Kidney (tissue), 14 donors: Measurements from ENCODE around the gene TMOD4. TPM values are rescaled to one million over a fixed set of nuclear protein-coding genes. Genes with fewer than 3 reads are reported as not detected.

Source experiments
- DNase-seq, 5 donors: peaks; one replicate each; pipeline ENCODE4 v3.0.0-alpha.2; 2013 to 2020
- FAIRE-seq: peaks from 2 replicates; lab custom pipeline; 2012; peaks lifted over from hg19 to GRCh38; lab: Jason Lieb, UNC
- H3K27ac ChIP-seq, 2 donors: one replicate each; pipeline ENCODE4 v1.7.0; 2013; ENCODE audit warnings: low read depth in 2 of 2, low read length in 2 of 2, inconsistent platforms in 1 of 2
- H3K27me3 ChIP-seq: one replicate; pipeline ENCODE4 v1.7.1; 2013; ENCODE audit warnings: low read length, inconsistent platforms; ENCODE audit not compliant: control insufficient read depth, insufficient read depth
- H3K36me3 ChIP-seq, 3 donors: one replicate each; pipeline versions ENCODE4 v1.7.0 to v1.7.1; 2013; ENCODE audit warnings: low read length in 3 of 3, control low read depth in 1 of 3, inconsistent platforms in 1 of 3; ENCODE audit not compliant: insufficient read depth in 3 of 3, control insufficient read depth in 2 of 3
- H3K4me1 ChIP-seq, 3 donors: one replicate each; pipeline versions ENCODE4 v1.7.0 to v1.7.1; 2013; ENCODE audit warnings: low read length in 3 of 3, inconsistent platforms in 1 of 3, low read depth in 1 of 3; ENCODE audit not compliant: control insufficient read depth in 2 of 3, insufficient read depth in 2 of 3
- H3K4me3 ChIP-seq, 3 donors: one replicate each; pipeline versions ENCODE4 v1.7.0 to v1.8.1; 2013; ENCODE audit warnings: low read length in 3 of 3, control low read depth in 1 of 3, inconsistent platforms in 1 of 3
- H3K9ac ChIP-seq, 3 donors: one replicate each; pipeline versions ENCODE4 v1.7.0 to v1.7.1; 2013; ENCODE audit warnings: low read length in 3 of 3, control low read depth in 1 of 3, inconsistent platforms in 1 of 3
- H3K9me3 ChIP-seq, 3 donors: one replicate each; pipeline versions ENCODE4 v1.7.0 to v1.7.1; 2013; ENCODE audit warnings: low read length in 3 of 3, control low read depth in 1 of 3, inconsistent platforms in 1 of 3; ENCODE audit not compliant: control insufficient read depth in 2 of 3, insufficient read depth in 1 of 3
- intact Hi-C: fragments of 100-400 bp; cut with DNase I; formaldehyde crosslinking; loops from one replicate; pipeline ENCODE4 v1.11.1; 2022
- polyA plus RNA-seq: library from polyadenylated mRNA; stranded (reverse); fragments of 350-450 nt; fragmentation: Illumina TruSeq; extraction: RNeasy Lipid Tissue Mini Kit (QIAGEN cat#74804); gene quantifications from one replicate; pipeline ENCODE4 v1.2.3, GENCODE V29; 2014; ENCODE audit warnings: low read depth, low replicate concordance; ENCODE audit not compliant: insufficient read depth
- total RNA-seq: library from RNA; stranded (reverse); fragmentation: NEBNext Ultra II Directional; extraction: Animal tissue kit (Norgen Biotek cat#: 25700); gene quantifications from one replicate; pipeline ENCODE4 v1.2.1, GENCODE V29; 2021
- TF ChIP-seq, protein P1 (sequence below): IDR thresholded peaks from 3 replicates; pipeline ENCODE4 v1.5.1; 2012; ENCODE audit warnings: mild to moderate bottlenecking, moderate library complexity, borderline replicate concordance; ENCODE audit not compliant: insufficient read depth; ENCODE audit errors: extremely low read depth
- donor health status: control.
- donor health status: control.
- donor health status: control.
- donor health status: control.
- donor health status: control.
- donor health status: DM: yes; HTN: yes; CAD: no.
- donor health status: Normal renal cell carcinoma (clear cell type).

The TMOD4 gene
- total and polyA plus RNA-seq, 2 donors from 2014 or later, result 0.65 to 0.66 TPM

DNA sequence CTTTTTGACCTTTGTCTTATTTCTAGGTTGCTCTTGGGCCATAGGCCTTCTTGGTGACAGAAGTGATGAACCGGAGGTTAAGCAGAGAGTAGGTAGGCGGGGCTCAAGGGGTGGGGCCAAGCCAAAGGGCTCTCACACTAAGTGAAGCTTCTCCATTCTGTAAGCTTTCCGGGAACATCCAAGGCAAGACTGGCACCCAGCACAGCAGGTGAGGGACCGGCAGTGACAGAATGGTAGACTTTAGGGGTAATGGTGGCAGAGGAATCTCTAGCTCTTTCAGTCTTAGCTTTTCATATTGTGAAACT is 19.3 kb downstream of the TMOD4 start, which contains the start of gene TNFAIP8L2:
Gene TNFAIP8L2 (plus strand): TSS at position 135 of the 305 bp plus-strand sequence. CDS start 2,049 bp downstream, outside the sequence.
- FAIRE-seq (no peak), DNase-seq (peak in 1 of 5 donors; percentile 77)
- Histone ChIP-seq H3K27me3 (no peaks in the 10 kb centered on the region), H3K9me3 (no peaks in the 10 kb centered on the region), H3K4me1 (no peaks in the 10 kb centered on the region), H3K36me3 (peaks cover 3 to 26% (median 18%) of the 10 kb centered on the region in 3 donors), H3K4me3 (peak within 1 kb of the TSS in 1 of 3 donors; percentile 47), H3K27ac (peak within 1 kb of the TSS in 1 of 2 donors; percentile 47), H3K9ac (peak within 1 kb of the TSS in 1 of 3 donors; percentile 34)
- intact Hi-C loops, result loop anchor here (10.0 kb wide), 1 partner anchor 52 kb away; no protein-coding TSS in a partner anchor
- TF ChIP-seq, protein P1, sequence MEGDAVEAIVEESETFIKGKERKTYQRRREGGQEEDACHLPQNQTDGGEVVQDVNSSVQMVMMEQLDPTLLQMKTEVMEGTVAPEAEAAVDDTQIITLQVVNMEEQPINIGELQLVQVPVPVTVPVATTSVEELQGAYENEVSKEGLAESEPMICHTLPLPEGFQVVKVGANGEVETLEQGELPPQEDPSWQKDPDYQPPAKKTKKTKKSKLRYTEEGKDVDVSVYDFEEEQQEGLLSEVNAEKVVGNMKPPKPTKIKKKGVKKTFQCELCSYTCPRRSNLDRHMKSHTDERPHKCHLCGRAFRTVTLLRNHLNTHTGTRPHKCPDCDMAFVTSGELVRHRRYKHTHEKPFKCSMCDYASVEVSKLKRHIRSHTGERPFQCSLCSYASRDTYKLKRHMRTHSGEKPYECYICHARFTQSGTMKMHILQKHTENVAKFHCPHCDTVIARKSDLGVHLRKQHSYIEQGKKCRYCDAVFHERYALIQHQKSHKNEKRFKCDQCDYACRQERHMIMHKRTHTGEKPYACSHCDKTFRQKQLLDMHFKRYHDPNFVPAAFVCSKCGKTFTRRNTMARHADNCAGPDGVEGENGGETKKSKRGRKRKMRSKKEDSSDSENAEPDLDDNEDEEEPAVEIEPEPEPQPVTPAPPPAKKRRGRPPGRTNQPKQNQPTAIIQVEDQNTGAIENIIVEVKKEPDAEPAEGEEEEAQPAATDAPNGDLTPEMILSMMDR, result no peak

DNA sequence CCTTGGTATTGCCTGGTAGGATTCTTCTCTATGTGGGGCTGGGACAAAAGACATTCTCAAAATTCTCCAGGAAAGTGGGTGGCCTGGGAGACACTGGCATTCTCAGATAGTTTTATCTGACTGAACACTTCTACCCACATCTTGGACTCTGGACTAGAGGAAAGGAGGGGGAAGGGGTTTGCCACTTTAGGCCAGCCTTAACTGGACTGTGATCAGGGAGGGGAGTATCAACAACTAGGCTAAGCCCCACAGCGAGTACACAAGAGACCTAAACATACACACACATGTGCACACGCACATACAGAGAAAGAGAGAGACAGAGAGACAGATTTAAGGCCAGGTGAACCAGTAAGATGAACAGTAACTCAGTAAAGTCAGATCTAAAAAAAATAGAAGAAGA is 28.1 kb downstream of the TMOD4 start:
- Histone ChIP-seq H3K4me3 (peak overlapping the region; percentile 68 to 83 (median 81)), H3K27ac (peak overlapping the region; percentile 78 to 81), H3K9me3 (no peaks in the 10 kb centered on the region), H3K27me3 (no peaks in the 10 kb centered on the region), H3K9ac (peak overlapping the region in 2 of 3 donors; percentile 73 to 78), H3K36me3 (no peaks in the 10 kb centered on the region), H3K4me1 (peaks cover 0 to 28% (median 16%) of the 10 kb centered on the region in 3 donors)
- intact Hi-C loops, result no loop called here
- TF ChIP-seq, protein P1, result no peak
- peak; percentile 17 for FAIRE-seq
- peak in 2 of 5 donors; percentile 17 to 62 for DNase-seq

DNA sequence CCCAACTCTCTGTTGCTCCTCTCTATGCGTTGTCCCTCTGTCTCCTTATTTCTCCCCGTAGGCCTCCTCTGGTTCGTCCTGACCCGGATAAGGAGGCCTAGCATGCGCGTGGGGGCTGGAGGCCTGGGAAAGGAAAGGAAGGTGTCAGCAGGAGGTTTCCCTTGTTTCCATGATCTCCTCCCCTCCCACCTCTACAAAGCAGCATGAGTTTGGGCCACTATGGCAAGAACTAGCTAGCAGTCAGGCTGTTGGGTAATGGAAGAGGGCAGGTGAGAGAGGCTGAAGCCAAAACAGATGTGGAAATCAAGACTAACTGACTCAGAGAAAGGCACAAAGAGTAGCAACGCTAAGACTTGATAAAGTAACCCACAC is 28.7 kb downstream of the TMOD4 start:
- Histone ChIP-seq H3K27ac (peak overlapping the region; percentile 78 to 81), H3K4me1 (peaks cover 0 to 33% (median 16%) of the 10 kb centered on the region in 3 donors), H3K9me3 (no peaks in the 10 kb centered on the region), H3K4me3 (peak overlapping the region; percentile 68 to 83 (median 81)), H3K9ac (peak overlapping the region; percentile 52 to 78 (median 73)), H3K36me3 (no peaks in the 10 kb centered on the region), H3K27me3 (no peaks in the 10 kb centered on the region)
- intact Hi-C loops, result no loop called here
- peak in 2 of 5 donors; percentile 59 to 61 for DNase-seq
- no peak for FAIRE-seq
- TF ChIP-seq, protein P1, result no peak
